ENCODE data around the gene ZSWIM1. TPM values are rescaled to one million over a fixed set of nuclear protein-coding genes. Genes with fewer than 3 reads are reported as not detected.

Gene ZSWIM1
- total and polyA plus RNA-seq, 2 of the 13 experiments (the other 11 are each of a cell fraction or from before 2014, with no cell fraction given), result 9.5 to 11.7 TPM

GRCh38 chr20:45934046-45934585 is 53.1 kb downstream of the ZSWIM1 start (continued):
- TF ChIP-seq ZNF784 (CRISPR knock-in tag; IDR thresholded peaks at IDR 0.05; ENCODE audit: borderline replicate concordance) (peak; percentile 41), CENPBD1 (CRISPR knock-in tag; IDR thresholded peaks at IDR 0.05; ENCODE audit: borderline replicate concordance, low read depth) (no peak), ZSCAN29 (CRISPR knock-in tag; conservative IDR thresholded peaks at IDR 0.05) (peak; percentile 89), THRA (CRISPR knock-in tag; IDR thresholded peaks at IDR 0.05; ENCODE audit: borderline replicate concordance) (no peak), ZSCAN20 (CRISPR knock-in tag; IDR thresholded peaks at IDR 0.05; ENCODE audit: borderline replicate concordance) (0 out of 2 replicates have a peak, but pooled peaks have one; percentile 42), HDAC1 (CRISPR knock-in tag; IDR thresholded peaks at IDR 0.05) (no peak; the same call in 1 of the 2 replicates), ZNF800 (CRISPR knock-in tag; IDR thresholded peaks at IDR 0.05) (no peak; the same call in 1 of the 2 replicates), MLLT10 (CRISPR knock-in tag; IDR thresholded peaks at IDR 0.05) (no peak), ZNF24 (IDR thresholded peaks at IDR 0.05) (no peak), ZBTB4 (CRISPR knock-in tag; IDR thresholded peaks at IDR 0.05; ENCODE audit: borderline replicate concordance) (no peak; the same call in 1 of the 2 replicates), XBP1 (CRISPR knock-in tag; IDR thresholded peaks at IDR 0.05) (0 out of 2 replicates have a peak, but pooled peaks have one; percentile 21), KLF13 (CRISPR knock-in tag; IDR thresholded peaks at IDR 0.05) (no peak), ZNF773 (CRISPR knock-in tag; IDR thresholded peaks at IDR 0.05; ENCODE audit: borderline replicate concordance) (no peak), ATF3 (CRISPR knock-in tag; IDR thresholded peaks at IDR 0.05) (no peak), POLR2G (IDR thresholded peaks at IDR 0.05; ENCODE audit: low read depth, low read length) (no peak; the same call in 1 of the 2 replicates), RAD51 (IDR thresholded peaks at IDR 0.05; ENCODE audit: borderline replicate concordance) (no peak), ATRX (CRISPR knock-in tag; IDR thresholded peaks at IDR 0.05; ENCODE audit: borderline replicate concordance) (no peak), RORA (CRISPR knock-in tag; IDR thresholded peaks at IDR 0.05) (no peak), ZNF530 (CRISPR knock-in tag; IDR thresholded peaks at IDR 0.05; ENCODE audit: low read depth) (0 out of 2 replicates have a peak, but pooled peaks have one; percentile 42), ZNF160 (CRISPR knock-in tag; IDR thresholded peaks at IDR 0.05) (no peak), SRSF1 (optimal IDR thresholded peaks at IDR 0.05; ENCODE audit: low read depth, low read length) (no peak), ZKSCAN8 (CRISPR knock-in tag; IDR thresholded peaks at IDR 0.05; ENCODE audit: borderline replicate concordance) (no peak)
